Panc1 (cell line): ENCODE results near the gene DRC3. TPM values are rescaled to one million over a fixed set of nuclear protein-coding genes. Genes with fewer than 3 reads are reported as not detected.

Experiments used
- ATAC-seq: fragments of 200-7000 bp; cut with Tn5 transposase; 2 replicates; pipeline ENCODE4 v1.9.1; 2020; ENCODE audit warnings: mild to moderate bottlenecking, moderate library complexity
- BruUV-seq: library from RNA; stranded (reverse); fragments of 400-500 nt; replicated peaks from 2 replicates; lab custom pipeline; 2021; lab: Mats Ljungman, UMichigan
- CTCF ChIA-PET: fragments of 300-600 bp; sonication (Branson Sonifier 250); formaldehyde crosslinking; loops from one replicate; lab custom pipeline; 2022; ENCODE audit warnings: antibody characterized with exemption; lab: Charles Lee
- POLR2A ChIA-PET: fragments of 300-600 bp; sonication (Branson Sonifier 250); formaldehyde crosslinking; loops from one replicate; lab custom pipeline; 2022; ENCODE audit warnings: antibody characterized with exemption; lab: Charles Lee
- DNase-seq: peaks from one replicate; pipeline ENCODE4 v3.0.0-alpha.2; 2010; ENCODE audit warnings: low read depth, low spot score
- H3K27ac ChIP-seq: 2 replicates; pipeline ENCODE4 v1.5.1; 2011; ENCODE audit warnings: mild to moderate bottlenecking, low read length, inconsistent platforms
- H3K27me3 ChIP-seq: fragments of 200-500 bp; sonication (Bioruptor generic); 2 replicates; pipeline ENCODE4 v1.6.0; 2014; ENCODE audit warnings: low read length, inconsistent platforms; ENCODE audit not compliant: control insufficient read depth, insufficient read depth
- H3K36me3 ChIP-seq: fragments of 200-500 bp; sonication (Bioruptor generic); 2 replicates; pipeline ENCODE4 v1.5.1; 2014; ENCODE audit warnings: inconsistent platforms, mild to moderate bottlenecking, low read length, moderate library complexity; ENCODE audit not compliant: control insufficient read depth, insufficient read depth
- H3K4me1 ChIP-seq: 2 replicates; pipeline ENCODE4 v1.5.1; 2011; ENCODE audit warnings: inconsistent platforms, mild to moderate bottlenecking, low read length, moderate library complexity; ENCODE audit not compliant: control insufficient read depth, insufficient read depth
- H3K4me3 ChIP-seq, 2 experiments: 2 replicates each; pipeline ENCODE4 v1.5.1; 2011 to 2012; ENCODE audit warnings: low read depth in 2 of 2, low read length in 2 of 2, mild to moderate bottlenecking in 2 of 2, inconsistent platforms in 1 of 2, moderate library complexity in 1 of 2
- H3K9me3 ChIP-seq: fragments of 200-500 bp; sonication (Bioruptor generic); 2 replicates; pipeline ENCODE4 v1.5.1; 2014; ENCODE audit warnings: low read depth, mild to moderate bottlenecking, inconsistent platforms, low read length, moderate library complexity; ENCODE audit not compliant: control insufficient read depth, insufficient read depth
- POLR2AphosphoS5 ChIP-seq: IDR thresholded peaks from 2 replicates; pipeline ENCODE4 v1.6.1; 2012; ENCODE audit warnings: mild to moderate bottlenecking, low read depth, low read length, moderate library complexity
- SIN3A ChIP-seq: IDR thresholded peaks from 2 replicates; pipeline ENCODE4 v1.6.1; 2012; ENCODE audit warnings: low read depth, mild to moderate bottlenecking, low read length, moderate library complexity, borderline replicate concordance; ENCODE audit not compliant: insufficient read depth
- TCF7L2 ChIP-seq: IDR thresholded peaks from 2 replicates; pipeline ENCODE4 v1.6.1; 2011; ENCODE audit warnings: mild to moderate bottlenecking, low read depth, low read length, inconsistent platforms
- in situ Hi-C: cut with HindIII; loops from 2 replicates; pipeline ENCODE4 v1.10.0; 2016; ENCODE audit warnings: low sequenced_read_pairs, low pct_unique_long_range_greater_than_20kb
- intact Hi-C: fragments of 100-400 bp; cut with micrococcal nuclease; formaldehyde crosslinking; loops from one replicate; pipeline ENCODE4 v1.10.0; 2022; ENCODE audit not compliant: unreplicated experiment
- total RNA-seq: library from RNA; stranded (reverse); gene quantifications from one replicate; pipeline ENCODE4 v1.2.1, GENCODE V29; 2021; ENCODE audit not compliant: unreplicated experiment
- TF ChIP-seq, protein P1 (sequence below), 2 experiments: IDR thresholded peaks; 2 replicates each; pipeline ENCODE4 v1.6.1; 2011 to 2012; ENCODE audit warnings: low read depth in 2 of 2, control low read depth in 1 of 2, low read length in 1 of 2, mild to moderate bottlenecking in 1 of 2, moderate library complexity in 1 of 2; ENCODE audit not compliant: insufficient read depth in 1 of 2
- TF ChIP-seq, protein P2 (sequence below): fragments of 450-650 bp; IDR thresholded peaks from 2 replicates; pipeline ENCODE4 v1.5.1; 2017; ENCODE audit warnings: mild to moderate bottlenecking

Gene DRC3
- total RNA-seq, 1 experiment from 2014 or later, result 3.6 TPM

DNA sequence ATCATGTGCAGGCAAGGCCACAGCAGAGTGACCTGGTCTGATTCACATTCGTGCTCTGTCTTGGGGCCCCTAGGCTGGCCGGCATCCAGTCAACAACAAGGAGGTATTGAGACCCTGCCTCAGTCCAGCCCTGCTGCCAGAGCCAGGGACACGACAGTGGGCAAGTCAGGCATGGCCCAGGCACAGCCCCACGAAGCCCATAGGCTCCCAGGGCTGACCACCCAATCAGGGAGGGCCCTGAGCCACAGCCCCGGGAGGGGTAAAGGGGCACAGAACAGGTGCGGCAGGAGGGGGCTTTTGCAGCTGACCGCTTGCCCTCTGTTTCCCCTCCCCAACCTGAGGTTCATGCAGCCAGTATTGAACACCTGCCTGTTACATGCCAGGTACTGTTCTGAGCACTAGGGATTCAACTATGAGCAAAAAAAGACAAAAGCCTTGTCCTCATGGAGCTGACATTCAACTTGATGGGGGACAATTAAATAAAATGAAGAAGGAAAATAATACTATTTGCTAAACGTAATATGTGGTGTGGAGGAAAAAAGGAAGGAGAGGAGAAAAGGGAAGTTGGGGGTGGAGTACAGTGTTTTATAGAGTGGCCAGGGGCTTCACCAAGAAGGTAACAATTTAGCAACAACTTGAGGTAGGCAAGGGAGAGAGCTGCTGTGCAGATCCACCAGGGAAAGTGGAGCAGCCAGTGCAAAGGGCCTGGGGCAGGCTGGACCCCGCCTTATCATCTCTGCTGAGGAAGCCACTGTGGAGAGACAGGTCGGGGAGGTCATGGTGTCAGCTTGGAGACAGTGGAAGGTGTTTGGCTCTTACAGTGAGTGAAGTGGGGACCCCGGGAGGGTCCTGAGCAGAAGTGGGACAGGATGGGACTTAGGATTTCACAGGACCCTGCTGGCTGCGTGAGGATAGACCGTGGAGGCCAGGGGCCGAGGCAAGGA, 6.1 kb downstream of the DRC3 start:
- Histone ChIP-seq H3K27ac (no peak overlapping the region), H3K4me3 (no peak overlapping the region), H3K27me3 (no peaks in the 10 kb centered on the region), H3K36me3 (no peaks in the 10 kb centered on the region), H3K9me3 (no peaks in the 10 kb centered on the region), H3K4me1 (peaks cover 5% of the 10 kb centered on the region)
- DNase-seq (no peak), ATAC-seq (no peak)
- ChIA-PET POLR2A (interaction anchor here (0.7 kb wide), 1 partner anchor 77 kb away, joined by 4 read pairs; no protein-coding TSS in a partner anchor), CTCF (no interaction called here)
- TF ChIP-seq TCF7L2, result no peak
- no peak for TF ChIP-seq POLR2AphosphoS5
- TF ChIP-seq SIN3A, result no peak
- TF ChIP-seq, protein P1, sequence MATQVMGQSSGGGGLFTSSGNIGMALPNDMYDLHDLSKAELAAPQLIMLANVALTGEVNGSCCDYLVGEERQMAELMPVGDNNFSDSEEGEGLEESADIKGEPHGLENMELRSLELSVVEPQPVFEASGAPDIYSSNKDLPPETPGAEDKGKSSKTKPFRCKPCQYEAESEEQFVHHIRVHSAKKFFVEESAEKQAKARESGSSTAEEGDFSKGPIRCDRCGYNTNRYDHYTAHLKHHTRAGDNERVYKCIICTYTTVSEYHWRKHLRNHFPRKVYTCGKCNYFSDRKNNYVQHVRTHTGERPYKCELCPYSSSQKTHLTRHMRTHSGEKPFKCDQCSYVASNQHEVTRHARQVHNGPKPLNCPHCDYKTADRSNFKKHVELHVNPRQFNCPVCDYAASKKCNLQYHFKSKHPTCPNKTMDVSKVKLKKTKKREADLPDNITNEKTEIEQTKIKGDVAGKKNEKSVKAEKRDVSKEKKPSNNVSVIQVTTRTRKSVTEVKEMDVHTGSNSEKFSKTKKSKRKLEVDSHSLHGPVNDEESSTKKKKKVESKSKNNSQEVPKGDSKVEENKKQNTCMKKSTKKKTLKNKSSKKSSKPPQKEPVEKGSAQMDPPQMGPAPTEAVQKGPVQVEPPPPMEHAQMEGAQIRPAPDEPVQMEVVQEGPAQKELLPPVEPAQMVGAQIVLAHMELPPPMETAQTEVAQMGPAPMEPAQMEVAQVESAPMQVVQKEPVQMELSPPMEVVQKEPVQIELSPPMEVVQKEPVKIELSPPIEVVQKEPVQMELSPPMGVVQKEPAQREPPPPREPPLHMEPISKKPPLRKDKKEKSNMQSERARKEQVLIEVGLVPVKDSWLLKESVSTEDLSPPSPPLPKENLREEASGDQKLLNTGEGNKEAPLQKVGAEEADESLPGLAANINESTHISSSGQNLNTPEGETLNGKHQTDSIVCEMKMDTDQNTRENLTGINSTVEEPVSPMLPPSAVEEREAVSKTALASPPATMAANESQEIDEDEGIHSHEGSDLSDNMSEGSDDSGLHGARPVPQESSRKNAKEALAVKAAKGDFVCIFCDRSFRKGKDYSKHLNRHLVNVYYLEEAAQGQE (IDR thresholded peaks at IDR 0.05; ENCODE audit: insufficient read depth in 1 of 2, low read depth in 2 of 2, low read length in 1 of 2), result no peak
- TF ChIP-seq, protein P2, sequence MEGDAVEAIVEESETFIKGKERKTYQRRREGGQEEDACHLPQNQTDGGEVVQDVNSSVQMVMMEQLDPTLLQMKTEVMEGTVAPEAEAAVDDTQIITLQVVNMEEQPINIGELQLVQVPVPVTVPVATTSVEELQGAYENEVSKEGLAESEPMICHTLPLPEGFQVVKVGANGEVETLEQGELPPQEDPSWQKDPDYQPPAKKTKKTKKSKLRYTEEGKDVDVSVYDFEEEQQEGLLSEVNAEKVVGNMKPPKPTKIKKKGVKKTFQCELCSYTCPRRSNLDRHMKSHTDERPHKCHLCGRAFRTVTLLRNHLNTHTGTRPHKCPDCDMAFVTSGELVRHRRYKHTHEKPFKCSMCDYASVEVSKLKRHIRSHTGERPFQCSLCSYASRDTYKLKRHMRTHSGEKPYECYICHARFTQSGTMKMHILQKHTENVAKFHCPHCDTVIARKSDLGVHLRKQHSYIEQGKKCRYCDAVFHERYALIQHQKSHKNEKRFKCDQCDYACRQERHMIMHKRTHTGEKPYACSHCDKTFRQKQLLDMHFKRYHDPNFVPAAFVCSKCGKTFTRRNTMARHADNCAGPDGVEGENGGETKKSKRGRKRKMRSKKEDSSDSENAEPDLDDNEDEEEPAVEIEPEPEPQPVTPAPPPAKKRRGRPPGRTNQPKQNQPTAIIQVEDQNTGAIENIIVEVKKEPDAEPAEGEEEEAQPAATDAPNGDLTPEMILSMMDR, result no peak
- in situ Hi-C loops, result no loop called here
- intact Hi-C loops, result no loop called here
- no TSS peak for BruUV-seq

DNA sequence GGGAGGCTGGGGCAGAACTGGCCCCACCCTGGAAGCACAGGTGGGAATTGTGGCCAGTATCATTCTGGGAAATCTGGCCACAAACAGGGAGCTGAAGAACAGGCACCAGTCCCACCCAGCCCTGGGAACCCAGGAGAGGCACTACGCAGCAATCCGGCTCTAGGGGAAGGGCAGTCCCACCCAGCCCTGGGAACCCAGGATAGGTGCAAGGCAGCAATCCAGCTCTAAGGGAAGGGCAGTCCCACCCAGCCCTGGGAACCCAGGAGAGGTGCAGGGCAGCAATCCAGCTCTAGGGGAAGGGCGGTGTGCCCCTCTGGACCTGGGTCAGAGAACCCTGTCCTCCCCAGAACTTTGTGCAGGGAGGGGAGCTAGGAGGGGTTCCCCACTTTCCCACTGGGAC, 7.1 kb downstream of the DRC3 start:
- DNase-seq (no peak), ATAC-seq (0 out of 2 replicates have a peak, but pooled peaks have one; percentile 27)
- Histone ChIP-seq H3K4me1 (peaks cover 5% of the 10 kb centered on the region), H3K9me3 (no peaks in the 10 kb centered on the region), H3K27me3 (no peaks in the 10 kb centered on the region), H3K36me3 (no peaks in the 10 kb centered on the region), H3K4me3 (no peak overlapping the region), H3K27ac (no peak overlapping the region; the same call in 1 of the 2 replicates)
- in situ Hi-C loops, result no loop called here
- intact Hi-C loops, result no loop called here
- BruUV-seq, result no TSS peak
- CTCF ChIA-PET, result interaction anchor here (0.8 kb wide), 1 partner anchor 89 kb away, joined by 3 read pairs; no protein-coding TSS in a partner anchor
- TF ChIP-seq TCF7L2 (no peak), POLR2AphosphoS5 (no peak)
- POLR2A ChIA-PET, result interaction anchor here (0.7 kb wide), 1 partner anchor 78 kb away, joined by 4 read pairs; no protein-coding TSS in a partner anchor
